ENCODE data around the gene IL1B. TPM values are rescaled to one million over a fixed set of nuclear protein-coding genes. Genes with fewer than 3 reads are reported as not detected.

The IL1B gene
- total and polyA plus RNA-seq, 4 donors, result 0.25 to 3.1 (median 0.76) TPM

DNA sequence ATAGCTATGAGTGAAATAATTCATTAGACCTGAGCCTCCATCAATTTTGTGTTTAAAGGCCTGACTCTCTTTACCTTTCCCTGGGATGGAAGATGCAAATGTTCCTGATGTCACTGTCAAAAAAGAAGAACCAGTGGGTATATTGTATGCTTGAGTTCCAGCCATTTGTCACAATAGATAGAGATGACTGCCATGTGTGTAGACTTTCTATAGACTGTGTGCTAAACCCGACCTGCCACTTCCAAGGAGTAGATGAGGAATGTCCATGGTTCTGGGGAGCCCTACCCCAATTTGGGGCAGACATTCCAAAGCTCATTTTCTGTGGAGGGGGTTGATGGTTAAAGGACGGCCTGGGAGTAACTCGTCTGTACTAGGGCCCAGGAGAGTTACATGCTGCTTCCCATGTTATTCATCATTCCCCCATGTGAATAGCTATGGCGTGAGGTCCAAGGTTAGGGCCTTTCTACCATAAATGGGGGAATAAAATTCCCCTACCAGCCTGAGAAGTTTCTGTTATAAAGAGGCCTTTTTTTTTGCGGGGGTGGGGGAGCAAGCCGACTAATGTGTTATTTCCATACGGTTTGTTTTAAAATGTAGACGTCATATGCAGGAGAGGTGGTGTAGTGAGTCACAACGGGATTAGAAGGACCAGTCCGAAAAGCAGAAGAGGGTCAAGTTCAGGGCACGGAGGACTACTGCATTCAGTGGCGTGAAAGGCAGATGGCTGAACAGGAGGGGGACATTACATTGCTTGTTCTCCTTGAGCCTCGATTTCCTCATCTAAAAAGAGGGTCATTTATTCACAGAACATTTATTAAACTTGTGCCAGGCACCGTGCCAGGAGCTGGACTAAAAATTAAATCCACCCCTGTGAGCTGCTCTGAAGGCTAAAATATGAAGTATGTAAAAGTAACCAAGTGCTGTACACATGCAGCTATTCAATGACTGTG lies 24.0 kb downstream of the IL1B start:
- Histone ChIP-seq H3K9ac (ENCODE audit: low read depth in 1 of 2, low read length in 2 of 2) (no peak overlapping the region), H3K9me3 (ENCODE audit: control insufficient read depth in 4 of 4, low read length in 3 of 4) (no peaks in the 10 kb centered on the region), H3K36me3 (ENCODE audit: control insufficient read depth in 4 of 4, insufficient read depth in 3 of 4, low read depth in 1 of 4, low read length in 3 of 4) (no peaks in the 10 kb centered on the region), H3K27me3 (ENCODE audit: control insufficient read depth in 4 of 4, insufficient read depth in 4 of 4, low read length in 3 of 4) (no peaks in the 10 kb centered on the region), H3K4me1 (ENCODE audit: control insufficient read depth in 4 of 4, insufficient read depth in 4 of 4, low read length in 3 of 4) (peaks cover 5 to 24% (median 11%) of the 10 kb centered on the region in 4 donors), H3K4me3 (ENCODE audit: low read depth in 1 of 3, low read length in 3 of 3) (no peak overlapping the region), H3K27ac (ENCODE audit: low read depth in 1 of 2, low read length in 2 of 2) (no peak overlapping the region)
- TF ChIP-seq FOXA1 (IDR thresholded peaks at IDR 0.05), result no peak
- TF ChIP-seq GABPA (IDR thresholded peaks at IDR 0.05 in 1 of 2, conservative IDR thresholded peaks at IDR 0.05 in 1 of 2), result no peak
- no peak for TF ChIP-seq FOXA2 (IDR thresholded peaks at IDR 0.05)
- no peak for TF ChIP-seq RXRA (IDR thresholded peaks at IDR 0.05)
- TF ChIP-seq, protein P1, sequence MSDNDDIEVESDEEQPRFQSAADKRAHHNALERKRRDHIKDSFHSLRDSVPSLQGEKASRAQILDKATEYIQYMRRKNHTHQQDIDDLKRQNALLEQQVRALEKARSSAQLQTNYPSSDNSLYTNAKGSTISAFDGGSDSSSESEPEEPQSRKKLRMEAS (IDR thresholded peaks at IDR 0.05), result no peak
- TF ChIP-seq TAF1 (conservative IDR thresholded peaks at IDR 0.05), result no peak
- TF ChIP-seq ATF3 (IDR thresholded peaks at IDR 0.05), result no peak
- no peak for TF ChIP-seq HNF4G (IDR thresholded peaks at IDR 0.05)
- TF ChIP-seq NR2F2 (IDR thresholded peaks at IDR 0.05), result no peak
- no peak for TF ChIP-seq JUND (IDR thresholded peaks at IDR 0.05)
- TF ChIP-seq RAD21 (IDR thresholded peaks at IDR 0.05), result no peak
- no peak for TF ChIP-seq REST (IDR thresholded peaks at IDR 0.05)
- no peak for TF ChIP-seq EGR1 (IDR thresholded peaks at IDR 0.05; ENCODE audit: low read depth in 2 of 2)
- TF ChIP-seq CTCF (IDR thresholded peaks at IDR 0.05; ENCODE audit: low read depth, low read length, missing input control), result no peak
- no peak for TF ChIP-seq YY1 (IDR thresholded peaks at IDR 0.05)
- TF ChIP-seq HNF4A (conservative IDR thresholded peaks at IDR 0.05), result no peak
- no peak for TF ChIP-seq ZBTB33 (IDR thresholded peaks at IDR 0.05)
- no peak for TF ChIP-seq SP1 (IDR thresholded peaks at IDR 0.05)
- no peak for DNase-seq (ENCODE audit: low spot score)
- WGBS, result 81% methylated on average over 14 of the region's 14 CpGs
